Endothelial cell of umbilical vein (primary cell): ENCODE data around the gene SEMA4C. TPM values are rescaled to one million over a fixed set of nuclear protein-coding genes. Genes with fewer than 3 reads are reported as not detected.

ENCODE experiments used
- BruUV-seq: library from RNA; stranded (reverse); fragments of 400-500 nt; replicated peaks from 2 replicates; lab custom pipeline; 2021; lab: Mats Ljungman, UMichigan
- CTCF ChIA-PET: fragments of 300-600, 350-600 bp; sonication (Branson Sonifier 250); formaldehyde crosslinking; loops from one replicate; lab custom pipeline; 2021; ENCODE audit warnings: antibody characterized with exemption, inconsistent platforms; lab: Charles Lee
- POLR2A ChIA-PET: fragments of 300-600, 350-600 bp; sonication (Branson Sonifier 250); formaldehyde crosslinking; loops from one replicate; lab custom pipeline; 2021; ENCODE audit warnings: antibody characterized with exemption, inconsistent platforms; lab: Charles Lee
- DNase-seq: peaks from one replicate; pipeline ENCODE4 v3.0.0-alpha.2; 2011; ENCODE audit warnings: low read depth, low spot score
- FAIRE-seq: peaks from 2 replicates; lab custom pipeline; 2011; peaks lifted over from hg19 to GRCh38; lab: Jason Lieb, UNC
- H2AFZ ChIP-seq: 2 replicates; pipeline ENCODE4 v1.6.0; 2012; ENCODE audit warnings: low read depth, low read length, control low read depth, inconsistent platforms
- H3K27ac ChIP-seq: 2 replicates; pipeline ENCODE4 v1.5.1; 2011; ENCODE audit warnings: low read depth, mild to moderate bottlenecking, control low read depth, low read length, moderate library complexity; ENCODE audit not compliant: insufficient read depth
- H3K27me3 ChIP-seq, 2 experiments: 2 replicates each; pipeline versions ENCODE4 v1.6.0 to v1.6.1; 2011; ENCODE audit warnings: low read length in 2 of 2, mixed read lengths in 1 of 2; ENCODE audit not compliant: control insufficient read depth in 2 of 2, insufficient read depth in 2 of 2
- H3K36me3 ChIP-seq, 2 experiments: 2 replicates in 1 of 2; 3 replicates in 1 of 2; pipeline ENCODE4 v1.5.1; 2011; ENCODE audit warnings: low read length in 2 of 2, mild to moderate bottlenecking in 1 of 2, moderate library complexity in 1 of 2; ENCODE audit not compliant: control insufficient read depth in 2 of 2, insufficient read depth in 2 of 2; ENCODE audit errors: extremely low read depth in 1 of 2
- H3K4me1 ChIP-seq: 3 replicates; pipeline ENCODE4 v1.5.1; 2011; ENCODE audit warnings: mild to moderate bottlenecking, low read length; ENCODE audit not compliant: control insufficient read depth, insufficient read depth; ENCODE audit errors: extremely low read depth
- H3K4me2 ChIP-seq: 2 replicates; pipeline ENCODE4 v1.6.1; 2011; ENCODE audit warnings: low read length, control low read depth, mixed read lengths; ENCODE audit not compliant: insufficient read depth
- H3K4me3 ChIP-seq, 3 experiments: fragments of 200-600 bp in 1 of 3; sonication (generic), shearing (Covaris generic) in 1 of 3; replicated peaks in 1 of 3; 2 replicates each; pipeline ENCODE4 v1.5.1; 2011 to 2016; ENCODE audit warnings: control low read depth in 3 of 3, low read length in 3 of 3, mild to moderate bottlenecking in 2 of 3, inconsistent platforms in 1 of 3, low read depth in 1 of 3, moderate library complexity in 1 of 3; ENCODE audit not compliant: insufficient read depth in 1 of 3
- H3K79me2 ChIP-seq: 2 replicates; pipeline ENCODE4 v1.6.0; 2012; ENCODE audit warnings: low read length, inconsistent platforms; ENCODE audit not compliant: control insufficient read depth, insufficient read depth
- H3K9ac ChIP-seq: replicated peaks from 2 replicates; pipeline ENCODE3; 2011; ENCODE audit warnings: low read length, control low read depth; ENCODE audit not compliant: insufficient read depth; ENCODE audit errors: extremely low read depth
- H3K9me1 ChIP-seq: replicated peaks from 3 replicates; pipeline ENCODE4 v1.6.0; 2011; ENCODE audit warnings: mild to moderate bottlenecking, low read length; ENCODE audit not compliant: control insufficient read depth, insufficient read depth; ENCODE audit errors: extremely low read depth
- H3K9me3 ChIP-seq: replicated peaks from 2 replicates; pipeline ENCODE4 v1.5.1; 2012; ENCODE audit warnings: low read length, inconsistent platforms; ENCODE audit not compliant: control insufficient read depth, insufficient read depth
- H4K20me1 ChIP-seq: replicated peaks from 2 replicates; pipeline ENCODE3; 2011; ENCODE audit warnings: mild to moderate bottlenecking, low read length; ENCODE audit not compliant: control insufficient read depth, insufficient read depth; ENCODE audit errors: extremely low read depth
- EZH2 ChIP-seq: IDR thresholded peaks from 2 replicates; pipeline ENCODE4 v1.6.1; 2012; ENCODE audit warnings: borderline replicate concordance, low read depth, mild to moderate bottlenecking, moderate library complexity, low read length, inconsistent platforms; ENCODE audit not compliant: severe bottlenecking
- FOS ChIP-seq: IDR thresholded peaks from 2 replicates; pipeline ENCODE4 v1.6.1; 2011; ENCODE audit warnings: mild to moderate bottlenecking, low read length, moderate library complexity, borderline replicate concordance; ENCODE audit not compliant: insufficient read depth
- GATA2 ChIP-seq: IDR thresholded peaks from 2 replicates; pipeline ENCODE4 v1.7.0; 2011; ENCODE audit warnings: low read depth, mild to moderate bottlenecking, moderate library complexity, mixed read lengths, low read length; ENCODE audit not compliant: insufficient read length, insufficient read depth
- JUN ChIP-seq: IDR thresholded peaks from 2 replicates; pipeline ENCODE4 v1.6.1; 2011; ENCODE audit warnings: borderline replicate concordance, low read depth; ENCODE audit not compliant: insufficient read length, insufficient read depth
- MAX ChIP-seq: IDR thresholded peaks from 2 replicates; pipeline ENCODE4 v1.6.1; 2011; ENCODE audit not compliant: insufficient read depth, insufficient read length
- MYC ChIP-seq: IDR thresholded peaks from one replicate; pipeline ENCODE4 v1.6.1; 2011; ENCODE audit warnings: mild to moderate bottlenecking, low read depth, low read length
- POLR2A ChIP-seq: IDR thresholded peaks from 2 replicates; pipeline ENCODE4 v1.6.1; 2012; ENCODE audit warnings: low read depth, mild to moderate bottlenecking, control low read depth, low read length
- POLR2AphosphoS5 ChIP-seq: IDR thresholded peaks from 2 replicates; pipeline ENCODE4 v1.6.1; 2012; ENCODE audit warnings: low read depth, mild to moderate bottlenecking, control low read depth, low read length, moderate library complexity; ENCODE audit not compliant: insufficient read depth
- dilution Hi-C: fragments of 300-500 bp; cut with MboI; formaldehyde crosslinking; loops from one replicate; pipeline ENCODE4 v1.15.0; 2019; ENCODE audit warnings: low sequenced_read_pairs; ENCODE audit not compliant: extremely low pct_ligation_motif_present
- intact Hi-C: fragments of 100-400 bp; cut with micrococcal nuclease; formaldehyde crosslinking; loops from one replicate; pipeline ENCODE4 v1.10.0; 2022
- polyA plus RNA-seq, 4 experiments: library from polyadenylated mRNA; depleted of rRNA in 3 of 4; stranded (reverse) in 3 of 4; unstranded in 1 of 4; fragments of >200 nt; gene quantifications; 2 replicates each; pipeline versions ENCODE4 v1.2.1 to v1.2.3, GENCODE V29; 2011 to 2012; ENCODE audit warnings: missing spikeins in 1 of 4
- total RNA-seq: library from RNA; stranded (reverse); gene quantifications from 2 replicates; pipeline ENCODE4 v1.2.3, GENCODE V29; 2021
- TF ChIP-seq, protein P1 (sequence below), 2 donors: IDR thresholded peaks; 1 replicate in 1 of 2; 2 replicates in 1 of 2; pipeline ENCODE4 v1.5.1; 2011; ENCODE audit warnings: low read length in 2 of 2, mild to moderate bottlenecking in 2 of 2, moderate library complexity in 2 of 2, control low read depth in 1 of 2, inconsistent platforms in 1 of 2, low read depth in 1 of 2; ENCODE audit not compliant: insufficient read depth in 1 of 2; ENCODE audit errors: extremely low read depth in 1 of 2

The SEMA4C gene
- total and polyA plus RNA-seq, 2 donors (not counting 3 experiments of a cell fraction or from before 2014, with no cell fraction given): 16.4 to 17.3 TPM

DNA sequence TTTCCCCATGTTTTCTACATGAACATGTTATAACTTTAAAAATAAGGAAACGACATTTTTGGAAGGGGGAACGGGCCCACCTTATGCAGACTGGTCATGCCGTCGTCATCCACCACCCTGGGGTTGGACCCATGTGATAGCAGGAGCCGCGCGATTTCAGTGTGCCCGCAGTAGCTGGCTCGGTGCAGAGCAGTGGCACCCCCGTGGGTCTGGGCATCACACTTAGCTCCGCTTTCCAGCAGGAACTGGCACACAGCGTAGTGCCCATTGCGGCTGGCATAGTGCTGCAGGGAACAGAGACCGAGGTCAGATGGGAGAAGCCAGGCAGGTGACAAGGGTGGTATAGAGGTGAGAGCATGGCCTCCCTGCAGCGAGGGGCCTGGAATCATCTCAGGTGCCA is 16.6 kb downstream of the SEMA4C start:
- no peak for TF ChIP-seq POLR2AphosphoS5
- TF ChIP-seq GATA2: no peak
- TF ChIP-seq, protein P1, sequence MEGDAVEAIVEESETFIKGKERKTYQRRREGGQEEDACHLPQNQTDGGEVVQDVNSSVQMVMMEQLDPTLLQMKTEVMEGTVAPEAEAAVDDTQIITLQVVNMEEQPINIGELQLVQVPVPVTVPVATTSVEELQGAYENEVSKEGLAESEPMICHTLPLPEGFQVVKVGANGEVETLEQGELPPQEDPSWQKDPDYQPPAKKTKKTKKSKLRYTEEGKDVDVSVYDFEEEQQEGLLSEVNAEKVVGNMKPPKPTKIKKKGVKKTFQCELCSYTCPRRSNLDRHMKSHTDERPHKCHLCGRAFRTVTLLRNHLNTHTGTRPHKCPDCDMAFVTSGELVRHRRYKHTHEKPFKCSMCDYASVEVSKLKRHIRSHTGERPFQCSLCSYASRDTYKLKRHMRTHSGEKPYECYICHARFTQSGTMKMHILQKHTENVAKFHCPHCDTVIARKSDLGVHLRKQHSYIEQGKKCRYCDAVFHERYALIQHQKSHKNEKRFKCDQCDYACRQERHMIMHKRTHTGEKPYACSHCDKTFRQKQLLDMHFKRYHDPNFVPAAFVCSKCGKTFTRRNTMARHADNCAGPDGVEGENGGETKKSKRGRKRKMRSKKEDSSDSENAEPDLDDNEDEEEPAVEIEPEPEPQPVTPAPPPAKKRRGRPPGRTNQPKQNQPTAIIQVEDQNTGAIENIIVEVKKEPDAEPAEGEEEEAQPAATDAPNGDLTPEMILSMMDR (IDR thresholded peaks at IDR 0.05; ENCODE audit: extremely low read depth in 1 of 2, insufficient read depth in 1 of 2, low read depth in 1 of 2, low read length in 2 of 2): no peak
- TF ChIP-seq FOS: no peak
- no peak for TF ChIP-seq MAX
- TF ChIP-seq POLR2A: no peak
- no peak for TF ChIP-seq MYC
- TF ChIP-seq EZH2: no peak
- TF ChIP-seq JUN: no peak
- no TSS peak for BruUV-seq
- Histone ChIP-seq H2AFZ (no peak overlapping the region), H3K79me2 (peaks cover 3% of the 10 kb centered on the region), H3K27ac (no peak overlapping the region), H3K4me3 (no peak overlapping the region), H4K20me1 (no peaks in the 10 kb centered on the region), H3K27me3 (no peaks in the 10 kb centered on the region), H3K4me1 (peaks cover 9% of the 10 kb centered on the region), H3K4me2 (no peak overlapping the region), H3K9me1 (no peaks in the 10 kb centered on the region), H3K9ac (no peak overlapping the region), H3K36me3 (peaks cover 0 to 11% of the 10 kb centered on the region in 2 experiments), H3K9me3 (no peaks in the 10 kb centered on the region)
- dilution Hi-C loops (no loop called here), intact Hi-C loops (no loop called here)
- FAIRE-seq (no peak), DNase-seq (no peak)
- ChIA-PET CTCF (interaction anchor here (1.6 kb wide), 1 partner anchor 97 kb away, joined by 4 read pairs; no protein-coding TSS in a partner anchor), POLR2A (no interaction called here)
